EH (cell line): ENCODE results near the gene RNLS.

Experiments
- DNase-seq: peaks from one replicate; pipeline ENCODE4 v3.0.0-alpha.2; 2015; ENCODE audit warnings: low read depth

RNLS gene

DNA sequence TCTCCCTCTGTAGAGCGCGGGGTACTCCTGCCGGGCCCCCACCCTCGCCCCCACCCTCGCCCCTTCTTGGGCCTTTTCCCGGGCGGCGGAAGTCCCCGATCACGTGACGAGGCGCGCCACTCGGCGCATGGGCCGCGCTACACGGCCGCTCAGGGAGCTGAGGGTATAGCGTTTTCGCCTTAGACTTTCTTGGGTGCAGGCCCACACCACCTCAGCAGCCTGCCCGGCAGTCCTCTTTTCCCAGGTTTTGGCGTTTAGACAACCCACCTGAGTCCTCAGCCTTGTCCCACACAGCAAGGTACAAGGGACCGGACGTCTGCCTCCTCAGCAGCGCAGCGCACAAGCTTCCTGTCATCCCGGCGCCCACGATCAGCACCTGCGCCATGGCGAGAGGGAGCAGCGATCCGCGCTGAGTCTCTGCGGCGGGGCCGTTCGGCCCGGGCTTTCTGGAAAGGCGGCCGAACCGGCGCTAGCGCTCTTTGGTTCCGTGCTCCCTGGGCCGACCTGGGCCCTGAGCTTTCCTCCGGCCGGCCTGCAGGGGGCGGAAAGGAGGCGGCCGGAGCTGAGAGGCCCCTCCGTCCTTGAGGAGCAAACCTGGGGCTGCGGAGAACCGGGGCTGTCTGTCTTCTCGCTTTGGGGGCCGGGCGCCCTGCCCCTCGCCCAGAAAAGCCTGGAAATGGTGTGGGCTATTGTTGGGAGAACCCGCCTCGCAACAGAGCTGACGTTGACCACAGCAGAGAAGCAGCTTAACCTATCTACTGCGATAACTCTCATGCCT, at the start of gene RNLS:
RNLS (minus strand) TSS at position 513 of the 778 bp plus-strand sequence.
- DNase-seq: peak; percentile 62

DNA sequence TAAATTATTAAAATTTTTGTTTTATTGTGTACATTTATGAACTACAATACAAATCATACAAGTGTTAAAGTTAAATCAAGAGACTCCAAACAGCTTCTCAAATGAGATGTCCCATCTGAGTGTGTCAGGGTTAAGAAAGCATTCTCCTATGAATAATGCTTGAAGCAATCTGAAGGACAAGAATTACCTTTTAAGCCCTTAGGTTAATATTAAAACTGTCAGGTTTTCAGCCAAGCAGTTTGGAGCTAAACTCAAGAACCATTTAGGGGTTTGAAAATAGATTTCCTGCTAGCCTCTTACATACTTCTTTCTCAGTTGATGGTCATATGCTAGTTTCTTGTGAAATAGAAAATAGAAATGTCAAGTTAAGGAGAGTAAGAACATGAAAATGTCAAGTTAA, 41.7 kb upstream of the RNLS start:
- no peak for DNase-seq

DNA sequence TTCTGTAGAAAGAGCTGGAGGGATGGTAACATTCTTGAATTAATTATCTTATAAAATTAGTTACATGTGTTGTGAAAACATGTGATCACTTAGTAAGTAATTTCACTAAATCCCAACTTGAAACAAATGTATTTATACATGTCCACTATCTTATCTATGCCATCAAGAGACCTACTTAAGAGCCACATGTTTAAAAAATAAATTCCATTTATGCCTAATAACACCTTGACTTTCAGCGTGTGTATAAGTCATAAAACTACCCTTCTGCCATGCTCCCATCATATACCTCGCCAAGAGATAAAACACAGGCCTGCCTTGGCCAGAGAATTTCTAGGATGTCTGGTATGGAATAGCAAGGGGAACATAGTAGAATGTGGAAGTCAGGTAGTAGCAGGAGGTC, 40.7 kb upstream of the RNLS start:
- DNase-seq: no peak

DNA sequence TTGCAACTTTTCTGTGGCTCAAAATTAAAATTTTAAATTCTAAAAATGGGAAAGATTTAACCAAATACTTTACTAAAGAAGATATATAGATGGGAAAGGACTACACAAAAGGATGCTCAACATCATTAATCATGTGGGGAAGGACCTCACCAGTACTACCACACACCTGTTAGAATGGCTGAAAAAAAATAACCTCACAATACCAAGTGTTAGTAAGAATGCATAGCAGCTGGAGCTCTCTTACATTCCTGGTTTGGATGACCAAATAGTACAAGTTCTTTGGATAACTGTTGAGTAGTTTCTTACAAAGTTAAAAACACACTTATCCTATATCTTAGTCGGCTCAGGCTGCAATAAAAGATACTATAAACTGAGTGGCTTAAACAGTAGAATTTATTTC, 37.3 kb upstream of the RNLS start:
- DNase-seq: no peak

DNA sequence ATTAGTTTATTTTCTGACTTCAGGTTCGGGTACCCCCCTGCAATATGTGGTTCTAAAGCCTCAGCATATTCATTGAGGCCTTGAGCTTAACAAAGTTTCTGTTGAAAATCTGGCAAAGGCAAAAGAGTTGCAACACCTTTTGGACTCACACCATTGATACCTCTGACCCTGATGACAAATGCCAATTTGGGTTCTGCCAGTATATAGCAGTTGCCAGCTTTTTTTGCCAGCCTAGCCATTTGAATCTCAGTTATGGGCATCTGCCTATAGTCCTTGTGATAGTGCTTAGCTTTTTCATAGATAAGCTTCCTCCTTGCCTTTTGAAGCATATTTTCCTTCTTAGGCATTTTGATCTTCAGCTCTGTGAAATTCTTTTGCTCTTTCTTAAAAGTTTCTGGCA, 35.4 kb upstream of the RNLS start:
- no peak for DNase-seq

DNA sequence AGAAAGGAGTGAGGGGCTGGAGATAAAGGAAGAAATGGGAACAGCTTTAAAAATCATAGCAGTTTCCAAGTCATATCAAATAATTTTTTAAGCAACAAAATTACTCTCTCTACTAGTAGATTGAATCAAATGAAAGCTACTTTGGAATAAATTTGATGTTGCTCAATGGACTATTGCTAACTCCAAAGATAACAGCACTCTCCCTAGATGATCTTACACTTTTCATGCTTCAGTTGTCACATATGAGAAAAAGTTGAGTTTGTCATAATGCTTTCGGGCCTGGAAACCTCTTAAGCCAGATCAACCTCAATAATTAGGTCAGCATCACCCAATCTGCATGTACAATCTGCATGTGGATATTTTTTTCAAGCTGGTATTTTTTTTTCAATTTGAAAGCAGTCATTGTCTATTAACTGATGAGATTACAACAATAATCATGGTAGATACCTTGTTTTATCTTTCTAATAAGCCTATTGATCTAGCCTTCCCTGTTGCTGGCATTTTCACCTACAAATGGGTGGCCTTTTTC, 34.7 kb upstream of the RNLS start:
- DNase-seq: no peak

DNA sequence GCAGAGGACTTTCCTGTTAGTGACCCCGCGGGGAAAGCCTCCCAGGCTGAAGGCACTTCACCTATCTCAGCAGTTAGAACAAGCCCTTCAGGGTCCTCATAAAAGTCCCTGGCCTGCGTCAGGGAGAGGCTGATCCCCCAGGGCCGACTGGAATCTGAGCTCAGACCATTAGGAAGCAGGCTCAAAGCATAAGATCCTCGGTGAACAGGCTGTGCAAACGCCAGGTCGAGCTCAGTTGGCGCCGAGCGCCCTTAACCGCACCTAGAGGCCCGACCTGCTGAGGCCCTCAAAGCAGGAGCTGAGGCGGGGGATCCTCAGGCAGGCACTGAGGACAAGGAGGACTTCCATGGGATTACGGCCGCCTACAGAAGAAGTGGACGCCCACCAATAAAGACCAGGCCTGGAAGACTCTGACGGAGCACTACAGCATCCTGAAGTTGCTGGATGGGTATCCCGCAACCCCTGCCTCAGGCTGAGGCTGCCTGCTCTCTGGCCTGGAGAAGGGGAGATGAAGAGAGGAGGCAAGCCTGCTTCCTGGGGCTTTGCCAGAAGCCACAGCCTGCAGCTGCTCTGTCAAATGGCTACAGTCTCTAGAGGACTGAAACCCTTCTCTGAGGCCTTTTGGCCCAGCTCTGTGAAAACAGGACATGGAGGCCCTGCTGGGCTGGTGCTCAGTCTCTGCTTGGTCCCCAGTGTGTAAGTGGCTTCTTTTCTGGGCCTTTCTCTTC, 33.3 kb upstream of the RNLS start:
- DNase-seq: peak; percentile 15

DNA sequence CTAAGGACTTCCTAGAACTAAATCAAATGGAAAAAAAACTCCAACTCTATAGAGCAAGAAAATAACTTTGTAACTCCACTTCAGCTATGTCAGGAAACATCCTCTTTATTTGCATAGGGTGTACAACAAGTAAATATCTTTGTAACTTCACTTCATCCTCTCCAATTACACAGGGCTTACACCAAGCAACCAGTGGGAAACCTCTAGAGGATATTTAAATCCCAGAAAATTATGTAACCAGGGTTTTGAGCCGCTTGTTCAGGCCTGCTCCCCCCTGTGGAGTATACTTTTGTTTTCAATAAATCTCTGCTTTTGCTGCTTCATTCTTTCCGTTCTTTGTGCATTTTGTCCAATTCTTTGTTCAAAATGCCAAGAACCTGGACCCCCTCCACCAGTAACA, 25.7 kb upstream of the RNLS start:
- no peak for DNase-seq

DNA sequence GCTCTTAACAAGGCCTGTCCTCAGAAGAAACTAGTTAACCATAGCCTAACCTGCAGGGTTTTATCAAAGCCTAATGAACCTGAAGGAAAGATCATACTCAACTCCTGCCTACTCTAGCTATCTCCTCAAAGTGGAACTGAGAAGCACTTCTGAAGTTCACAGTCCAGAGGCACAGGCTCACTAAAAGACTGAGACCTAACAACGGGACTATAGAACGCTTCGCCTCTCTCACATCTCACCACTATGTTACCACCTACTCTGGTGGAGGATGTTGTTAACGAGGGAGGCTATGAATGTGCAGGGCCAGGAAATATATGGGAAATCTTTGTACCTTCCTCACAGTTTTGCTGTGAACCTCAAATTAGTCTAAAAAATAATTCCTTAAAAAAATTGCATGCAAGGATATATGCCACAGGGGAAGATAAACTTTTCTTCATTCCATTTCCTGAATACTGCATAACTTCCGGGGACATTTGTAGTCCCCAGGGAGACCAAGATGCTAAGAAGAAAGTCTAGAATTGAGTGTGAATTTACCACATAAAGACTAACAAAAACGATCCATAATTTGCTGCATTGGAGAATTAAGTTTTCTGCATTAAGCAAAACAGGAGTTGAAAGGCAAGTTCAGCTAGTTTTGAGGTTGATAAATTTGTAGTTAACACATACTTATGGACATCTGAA, 25.1 kb upstream of the RNLS start:
- no peak for DNase-seq

DNA sequence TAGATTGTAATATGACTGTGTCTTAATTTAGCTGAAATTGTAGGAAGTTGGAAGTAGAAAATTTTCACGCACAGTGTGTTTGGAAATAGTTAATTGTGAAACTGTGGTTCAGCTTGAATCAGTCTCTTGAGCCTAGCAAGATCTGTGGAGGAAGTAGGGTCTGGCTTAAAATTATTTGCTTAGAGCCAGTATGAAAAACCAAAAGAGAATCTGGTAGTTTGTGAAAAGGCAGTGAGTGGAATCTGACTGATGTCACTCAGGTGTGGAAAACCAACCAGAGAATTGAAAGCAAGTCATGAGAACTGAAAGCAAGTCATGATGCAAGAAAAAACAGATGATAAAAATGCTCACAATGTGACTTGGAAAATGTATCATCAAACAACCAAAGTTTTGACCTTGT, 14.9 kb upstream of the RNLS start:
- no peak for DNase-seq

DNA sequence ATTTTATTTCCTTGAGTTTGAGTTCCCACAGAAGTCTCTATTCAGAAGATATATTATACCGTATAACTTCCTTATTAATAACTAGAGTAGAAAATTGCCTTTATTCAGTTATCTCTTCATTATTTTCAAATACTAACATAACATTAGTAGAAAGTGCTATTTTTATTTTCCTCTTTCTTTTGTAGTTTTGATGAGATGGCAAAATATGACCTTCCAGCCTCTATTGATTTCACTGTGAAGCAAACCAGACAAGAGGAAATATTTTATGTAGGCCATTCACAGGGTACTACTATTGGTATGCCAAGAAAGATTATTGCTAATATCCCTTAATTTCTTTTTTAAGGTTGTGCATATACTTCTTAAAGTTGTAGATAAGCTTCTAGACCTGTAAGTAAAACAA, 11.4 kb upstream of the RNLS start:
- no peak for DNase-seq

DNA sequence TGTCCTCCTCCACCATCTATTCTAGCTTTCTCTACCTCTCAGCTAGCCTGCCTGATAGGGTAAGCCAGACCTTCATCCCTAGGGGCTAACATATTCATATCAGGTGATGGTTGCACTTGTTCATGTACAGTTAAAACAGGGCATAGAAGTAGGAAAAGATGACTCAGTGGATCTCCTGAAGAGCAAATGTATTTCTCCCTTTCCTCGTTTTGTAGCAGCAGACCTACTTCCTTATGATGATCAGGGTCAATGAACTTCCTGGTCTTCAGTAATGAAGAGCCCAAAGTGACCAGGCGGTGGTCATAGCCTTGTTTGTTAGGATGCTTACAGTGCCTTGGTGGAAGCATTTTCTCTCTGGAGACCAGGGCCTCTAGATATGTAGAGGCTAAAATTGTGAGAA, 9.8 kb upstream of the RNLS start:
- DNase-seq: no peak

DNA sequence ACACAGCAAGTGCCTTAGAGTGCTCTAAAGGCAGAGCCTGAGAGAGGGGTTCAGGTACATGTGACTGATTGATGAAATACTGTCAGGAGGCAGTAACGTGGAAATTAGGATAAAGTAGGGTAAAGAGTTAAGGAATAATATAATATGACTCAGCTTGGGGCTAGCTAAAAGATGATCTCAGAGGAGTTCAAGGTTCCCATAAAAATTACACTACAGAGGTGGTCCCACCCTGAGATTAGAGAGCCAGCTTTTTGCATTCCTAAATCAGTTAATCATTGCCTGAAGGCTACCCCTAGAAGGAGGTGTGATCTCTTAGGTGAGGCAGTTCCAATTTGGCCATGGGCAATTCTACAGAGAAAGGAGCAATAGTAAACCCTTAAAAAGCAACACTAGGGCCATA, 9.3 kb upstream of the RNLS start:
- peak; percentile 9 for DNase-seq

DNA sequence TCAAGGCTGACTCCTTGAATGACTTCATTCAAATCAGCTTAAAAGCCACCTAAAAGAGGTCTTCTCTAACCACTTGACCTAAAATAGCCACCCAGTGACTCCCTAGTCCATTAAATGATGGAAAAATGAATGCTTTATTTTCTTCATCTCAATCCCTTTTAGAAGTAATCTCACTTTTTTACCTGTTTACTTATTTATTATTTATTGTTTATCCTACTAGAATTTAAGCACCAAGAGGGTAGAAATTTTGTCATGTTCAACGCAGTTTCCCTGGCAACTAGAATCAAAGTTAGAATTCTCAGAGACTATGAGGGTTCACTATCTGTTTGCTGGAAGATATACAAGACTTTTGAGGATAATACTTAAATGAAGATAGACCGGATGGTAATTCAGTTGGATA, 3.3 kb upstream of the RNLS start, which contains the start of gene LIPJ:
LIPJ (plus strand) TSS at position 301 of the 400 bp plus-strand sequence. CDS start 3,926 bp downstream, outside the sequence.
- DNase-seq: no peak

DNA sequence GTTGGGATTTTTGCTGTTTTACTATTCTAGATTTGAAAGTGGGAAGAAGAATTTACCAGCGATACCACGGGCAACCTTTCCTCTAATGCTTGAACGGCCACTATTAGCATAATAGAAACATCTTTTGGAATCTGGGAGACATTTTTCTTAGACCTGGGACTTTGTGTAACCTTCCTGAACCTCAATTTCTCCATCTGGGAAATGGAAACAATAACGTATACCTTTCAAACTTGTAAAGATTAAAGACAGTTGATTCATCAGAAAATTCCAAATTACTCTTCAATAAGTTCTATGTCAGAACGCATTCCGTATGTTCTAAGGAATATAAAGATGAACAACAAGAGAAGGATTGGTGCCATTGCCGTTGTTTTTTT, 453 bp upstream of the RNLS start:
- DNase-seq: no peak

DNA sequence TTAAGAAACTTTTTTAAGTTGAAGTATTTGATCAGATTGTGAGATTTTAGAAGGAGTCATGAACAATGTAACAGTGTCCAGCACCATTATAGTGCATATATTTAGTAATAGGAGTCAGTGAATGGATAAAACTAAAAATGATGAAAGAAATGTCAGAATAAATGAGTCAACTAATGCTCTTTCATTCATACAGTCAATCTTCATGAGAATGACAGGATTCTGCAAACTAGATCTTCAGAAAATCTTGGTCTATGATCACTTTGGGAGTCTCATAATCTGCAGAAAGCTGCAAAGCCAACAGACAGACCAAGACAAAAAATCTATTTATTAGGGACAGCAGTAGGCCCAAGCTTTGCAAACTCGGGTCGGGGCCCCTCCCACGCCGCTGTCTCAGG, 710 bp downstream of the RNLS start:
- no peak for DNase-seq

DNA sequence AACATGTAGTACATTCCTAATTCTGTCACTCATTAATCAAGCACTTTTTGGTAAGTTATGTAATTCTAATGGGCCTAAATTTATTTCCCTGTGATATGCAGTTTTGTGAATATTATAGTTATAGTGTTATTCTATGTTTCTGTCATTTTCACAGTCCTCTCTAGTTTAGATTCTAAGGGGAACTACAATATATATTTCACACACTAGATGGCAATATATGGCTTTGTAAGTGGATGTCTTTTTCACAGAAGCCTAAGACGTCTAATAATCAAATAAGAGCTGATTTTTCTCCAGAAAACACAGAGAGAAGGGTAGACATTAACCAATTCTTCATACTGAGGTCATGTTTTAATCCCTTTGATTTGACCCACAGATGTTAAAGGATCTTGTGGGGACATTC, 18.0 kb downstream of the RNLS start:
- DNase-seq: peak; percentile 52

DNA sequence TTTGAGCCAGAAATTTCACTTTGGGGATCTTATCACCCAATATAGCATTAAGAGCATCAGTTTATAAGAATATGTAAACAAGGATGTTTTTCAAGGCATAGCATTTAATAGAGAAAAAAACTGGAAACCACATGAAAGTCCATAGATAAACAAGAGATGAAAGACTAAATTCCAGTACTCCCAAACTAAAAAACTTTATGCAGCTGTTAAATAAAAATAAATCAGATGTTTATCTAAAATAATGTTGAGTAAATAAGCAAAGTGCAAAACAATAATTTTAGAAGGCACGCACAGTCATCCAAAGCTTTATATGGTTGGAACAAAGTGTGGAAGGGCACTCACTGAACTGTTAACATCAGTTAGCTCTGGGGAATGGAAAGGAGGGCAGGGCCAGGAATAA, 21.0 kb downstream of the RNLS start:
- no peak for DNase-seq

DNA sequence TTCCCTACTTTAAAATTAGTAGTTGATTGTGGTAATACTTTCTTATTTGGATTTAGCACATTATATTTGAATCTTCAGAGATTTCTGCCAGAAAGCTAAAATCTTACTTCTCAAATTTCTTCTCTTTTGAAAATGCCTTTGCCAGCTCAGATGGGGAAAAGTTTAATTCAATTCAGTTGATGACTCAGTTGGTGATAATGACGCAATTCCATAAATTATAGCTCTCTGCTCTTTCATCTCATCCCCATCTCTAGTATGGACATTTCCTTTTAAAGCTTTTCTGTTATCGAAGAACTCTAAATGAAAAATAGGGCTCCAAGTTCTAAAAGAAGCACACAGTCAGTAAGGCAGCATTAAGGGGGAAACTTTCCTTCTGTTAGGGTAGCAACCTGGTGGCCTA, 25.5 kb downstream of the RNLS start:
- DNase-seq: peak; percentile 60

DNA sequence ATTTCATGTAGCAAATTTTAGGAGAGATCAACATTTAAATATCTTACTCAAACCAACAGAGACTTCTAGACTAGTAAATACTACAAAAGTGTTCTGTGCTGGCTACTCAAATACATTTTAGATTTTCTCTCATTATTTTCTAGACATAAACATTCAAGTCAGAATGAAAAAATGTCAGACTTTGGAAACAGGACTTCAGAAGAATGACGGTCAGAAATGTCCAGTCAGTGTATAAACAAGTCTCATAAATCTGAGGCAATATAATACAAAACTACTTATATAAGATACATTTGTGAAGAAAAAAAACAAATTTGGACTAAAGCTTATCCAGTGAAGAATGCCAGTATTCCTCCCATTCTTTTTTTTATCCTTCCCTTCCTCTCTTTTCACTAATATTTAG, 25.9 kb downstream of the RNLS start:
- DNase-seq: peak; percentile 28

DNA sequence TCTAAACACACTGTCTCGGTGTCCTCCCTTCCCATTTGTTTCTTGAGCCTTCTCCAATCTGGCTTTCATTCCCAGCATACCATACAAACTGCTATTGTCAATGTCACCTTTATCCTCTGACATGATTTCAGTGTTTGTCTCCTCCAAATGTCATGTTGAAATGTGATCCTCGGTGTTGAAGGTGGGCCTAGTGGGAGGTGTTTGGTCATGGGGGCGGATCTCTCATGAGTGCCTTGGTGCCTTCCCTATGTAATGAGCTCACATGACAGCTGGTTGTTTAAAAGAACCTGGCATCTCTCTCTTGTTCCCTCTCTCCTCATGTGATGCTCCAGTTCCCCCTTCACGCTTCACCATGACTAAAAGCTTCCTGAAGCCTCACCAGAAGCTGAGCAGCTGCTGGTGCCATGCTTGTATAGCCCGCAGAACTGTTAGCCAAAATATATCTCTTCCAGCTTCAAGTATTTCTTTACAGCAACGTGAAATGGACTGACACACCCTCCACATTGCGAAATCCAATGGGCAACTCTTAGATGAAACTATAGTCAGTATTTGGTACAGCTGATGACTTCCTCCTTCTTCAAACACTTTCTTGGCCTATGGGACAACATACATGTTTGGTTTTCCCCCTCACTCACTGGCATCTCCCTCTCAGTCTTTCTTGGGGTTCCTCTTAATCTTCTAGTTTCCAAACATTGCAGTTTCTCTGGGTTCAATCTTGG, 27.8 kb downstream of the RNLS start:
- DNase-seq: no peak

DNA sequence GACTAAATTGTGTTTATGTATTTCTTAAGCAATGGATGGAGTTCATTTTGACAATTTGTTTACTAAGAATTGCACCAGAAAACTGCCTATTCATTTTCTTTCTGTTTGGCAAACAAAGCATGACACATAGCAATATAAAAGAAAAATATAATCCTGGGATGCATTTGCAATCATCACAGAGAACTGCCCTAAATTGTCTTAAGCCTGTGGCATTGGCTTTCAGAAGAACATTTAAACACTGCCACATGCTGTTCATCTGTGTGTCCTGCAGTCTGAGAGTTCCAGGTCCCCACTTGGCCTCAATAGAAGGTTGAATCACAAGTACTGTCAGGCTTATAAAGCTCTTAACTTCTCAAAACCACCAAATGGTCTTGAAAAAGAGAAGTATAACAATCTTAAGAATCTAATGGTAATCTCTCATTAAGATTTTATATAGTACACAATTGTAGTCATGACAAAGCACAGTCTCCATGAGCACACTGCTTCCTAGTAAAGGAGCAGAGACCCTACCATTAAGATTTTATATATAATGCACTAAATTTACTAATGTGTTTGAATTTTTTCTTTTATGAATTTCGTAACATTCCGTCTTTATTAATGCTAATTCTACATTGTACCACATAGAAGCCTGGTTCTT, 29.9 kb downstream of the RNLS start:
- DNase-seq: peak; percentile 77
